NCI-H1092 (cell line): ENCODE results near the gene TOR1B.
A peak's percentile ranks its signal among the peaks of the same experiment; 100 is the strongest.

Source experiments
- DNase-seq: peaks from one replicate; lab custom pipeline; 2025; lab: John Stamatoyannopoulos, UW

Gene TOR1B

DNA sequence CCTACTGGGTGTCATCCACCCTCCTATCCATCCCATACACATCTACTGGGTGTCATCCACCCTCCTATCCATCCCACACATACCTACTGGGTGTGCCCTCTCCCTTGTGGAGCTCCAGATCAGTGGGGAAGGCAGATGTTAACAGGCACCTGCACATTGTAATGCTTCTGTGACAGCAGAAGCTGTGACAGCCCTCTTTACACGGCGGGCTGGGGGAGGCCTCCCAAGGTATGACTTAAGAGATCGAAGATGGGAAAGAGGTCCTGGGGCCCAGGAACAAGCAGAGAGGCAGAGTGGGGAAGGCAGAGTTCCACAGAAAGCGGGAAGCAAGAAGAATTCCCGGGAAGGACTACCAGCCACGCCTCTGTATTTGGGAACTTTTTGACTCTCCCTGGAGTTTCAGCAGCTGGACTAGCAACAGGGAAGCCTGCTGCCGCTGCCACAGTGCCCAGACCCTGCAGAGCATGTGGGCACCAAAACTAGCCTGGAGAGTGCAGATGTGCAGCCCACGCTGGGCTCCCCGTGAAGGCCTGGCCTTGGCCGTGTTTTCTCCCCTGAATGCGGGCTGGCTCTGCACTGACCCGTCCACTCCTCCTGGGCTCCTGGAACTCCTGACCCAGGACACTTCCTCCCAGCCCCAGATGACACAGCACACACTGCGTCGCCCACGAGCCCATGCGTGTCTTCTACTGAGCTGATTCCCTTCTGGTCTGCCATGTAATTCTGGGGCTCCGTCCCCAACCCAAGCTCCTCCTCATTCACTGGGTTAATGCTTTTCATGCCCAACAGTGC lies 11.6 kb downstream of the TOR1B start:
- DNase-seq = no peak

DNA sequence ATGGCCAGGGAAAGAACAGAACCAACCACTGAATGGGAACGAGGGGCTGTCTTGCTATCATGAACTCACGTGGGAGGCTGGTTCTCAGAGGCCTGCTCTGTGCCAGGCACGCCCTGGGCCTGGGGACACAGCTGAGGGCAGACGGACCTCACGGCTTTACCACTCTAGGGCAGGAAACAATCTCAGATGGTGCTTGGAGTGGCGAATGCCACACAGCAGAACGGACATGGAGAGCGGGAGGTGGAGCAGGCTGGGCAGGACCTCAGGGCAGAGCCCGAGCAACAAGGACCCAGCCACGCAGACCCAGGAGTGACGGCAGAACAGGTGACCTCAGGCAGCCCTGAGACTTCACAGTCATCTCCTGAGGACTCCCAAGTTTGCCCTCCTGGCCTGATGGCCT lies 12.3 kb downstream of the TOR1B start:
- no peak for DNase-seq

DNA sequence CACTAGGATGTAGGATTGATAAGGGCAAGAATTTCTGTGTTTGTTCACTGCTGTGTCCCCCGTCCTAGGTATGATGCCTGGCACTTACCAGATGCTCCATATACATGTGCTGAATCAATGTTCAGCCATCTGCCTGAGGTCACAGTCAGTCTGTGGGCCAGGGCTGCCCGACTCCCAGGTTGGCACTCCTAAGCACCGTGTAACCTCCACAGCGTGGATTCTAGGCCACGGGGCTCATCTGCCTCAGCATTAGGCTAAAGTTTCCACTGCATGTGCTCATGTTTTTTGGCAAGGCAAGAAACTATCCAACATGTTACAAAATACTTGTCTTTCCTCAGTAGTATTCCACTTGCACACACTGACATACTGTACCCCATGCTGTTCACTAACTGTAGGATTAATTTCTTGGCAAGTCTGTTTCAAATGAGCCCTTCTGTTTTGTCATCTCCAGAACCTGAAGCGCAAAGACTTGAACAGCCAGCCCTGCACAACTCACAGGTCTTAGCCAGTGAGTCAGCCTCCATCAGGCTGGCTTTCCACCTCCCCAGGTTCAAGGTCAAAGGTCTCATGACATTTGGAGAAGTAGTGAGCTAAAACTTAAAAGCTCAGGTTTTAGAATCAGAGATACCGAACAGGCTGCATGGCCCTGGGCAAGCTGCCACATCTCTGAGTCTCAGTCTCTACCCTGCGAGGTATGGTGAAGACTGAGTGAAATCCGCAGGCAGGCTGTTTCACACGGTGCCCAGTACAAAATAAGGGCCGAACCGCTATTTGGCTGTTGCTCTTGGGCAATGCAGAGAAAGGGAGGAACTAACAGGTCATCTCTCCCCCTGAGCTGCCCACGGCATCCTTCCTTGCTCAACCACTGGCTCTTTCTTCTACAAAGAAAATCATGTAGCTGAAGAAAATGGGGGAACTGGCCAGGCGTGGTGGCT lies 13.8 kb downstream of the TOR1B start:
- no peak for DNase-seq

DNA sequence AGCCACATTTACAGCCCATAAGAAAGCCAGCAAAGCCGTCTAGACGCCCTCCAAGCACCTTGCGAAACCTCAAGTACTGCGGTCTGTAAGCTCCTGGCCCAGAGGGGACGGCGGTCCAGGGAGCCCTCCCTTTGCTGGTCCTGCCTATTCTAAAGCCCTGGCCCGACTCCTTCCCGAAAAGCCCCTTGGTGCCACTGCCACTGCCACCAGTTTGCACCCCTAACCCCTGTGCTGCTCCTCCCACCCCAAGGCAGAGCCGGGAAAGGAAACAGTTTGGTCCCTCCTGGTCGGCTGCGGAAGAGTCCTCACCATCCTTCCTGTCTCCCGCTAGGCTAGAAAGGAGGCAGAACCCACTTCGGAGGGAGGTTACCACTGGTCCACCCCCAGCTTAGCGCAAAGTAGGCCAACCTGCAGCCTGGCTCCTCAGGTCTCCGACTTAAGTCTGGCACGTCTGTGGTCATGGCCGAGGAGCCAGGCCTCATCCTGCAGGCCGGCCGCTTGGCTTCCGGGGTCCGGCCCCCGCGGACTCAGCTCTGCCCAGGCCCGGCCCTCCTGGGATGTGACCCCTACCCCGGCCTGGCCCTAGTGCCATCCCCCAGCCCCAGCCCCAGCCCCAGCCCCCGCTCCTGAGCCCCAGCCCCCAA lies 20.0 kb downstream of the TOR1B start:
- no peak for DNase-seq

DNA sequence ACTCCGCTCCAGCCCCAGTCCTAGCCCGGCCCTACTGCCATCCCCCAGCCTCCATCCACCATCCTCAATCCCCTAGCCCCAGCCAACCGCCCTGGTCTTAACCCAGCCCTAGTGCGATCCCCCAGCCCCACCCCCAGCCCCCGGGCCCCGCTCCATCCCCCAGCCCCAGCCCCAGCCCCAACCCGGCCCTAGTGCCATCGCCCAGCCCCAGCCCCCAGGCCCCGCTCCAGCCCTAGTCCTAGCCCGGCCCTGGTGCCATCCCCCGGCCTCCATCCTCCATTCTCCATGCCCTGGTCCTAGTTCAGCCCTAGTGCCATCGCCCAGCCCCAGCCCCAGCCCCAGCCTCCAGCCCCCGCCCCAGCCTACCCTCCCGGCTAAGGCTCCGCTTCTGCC lies 20.6 kb downstream of the TOR1B start:
- DNase-seq = no peak

DNA sequence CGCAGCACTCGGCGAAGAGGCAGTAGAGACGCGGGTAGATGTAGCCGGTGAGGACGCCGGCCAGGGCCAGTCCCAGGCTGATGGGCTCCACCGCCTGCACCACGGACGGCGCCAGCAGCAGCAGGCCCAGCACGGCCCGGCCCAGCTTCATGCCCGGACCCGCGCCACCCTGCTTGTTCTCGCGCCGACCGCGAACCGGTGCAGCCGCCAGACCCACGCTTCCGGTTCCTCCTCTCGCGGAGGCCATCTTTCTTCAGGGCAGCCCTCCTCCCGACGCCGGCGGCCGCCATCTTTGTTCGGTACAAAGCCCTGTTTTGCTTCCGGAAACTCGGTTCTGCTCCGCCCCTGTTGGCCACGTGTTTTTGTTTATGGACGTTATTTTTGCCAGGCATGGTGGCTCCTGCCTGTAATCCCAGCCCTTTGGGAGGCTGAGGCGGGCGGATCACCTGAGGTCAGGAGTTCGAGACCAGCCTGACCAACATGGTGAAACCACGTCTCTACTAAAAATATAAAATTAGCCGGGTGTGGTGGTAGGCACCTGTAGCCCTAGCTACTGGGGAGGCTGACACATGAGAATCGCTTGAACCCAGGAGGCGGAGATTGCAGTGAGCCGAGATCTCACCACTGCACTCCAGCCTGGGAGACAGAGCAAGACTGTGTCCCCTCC lies 21.1 kb downstream of the TOR1B start, which contains the start of gene TOR1A:
Gene TOR1A (minus strand): TSS at position 202 of the 667 bp plus-strand sequence. CDS start 51 bp downstream, at position 151.
- DNase-seq = peak; percentile 90

DNA sequence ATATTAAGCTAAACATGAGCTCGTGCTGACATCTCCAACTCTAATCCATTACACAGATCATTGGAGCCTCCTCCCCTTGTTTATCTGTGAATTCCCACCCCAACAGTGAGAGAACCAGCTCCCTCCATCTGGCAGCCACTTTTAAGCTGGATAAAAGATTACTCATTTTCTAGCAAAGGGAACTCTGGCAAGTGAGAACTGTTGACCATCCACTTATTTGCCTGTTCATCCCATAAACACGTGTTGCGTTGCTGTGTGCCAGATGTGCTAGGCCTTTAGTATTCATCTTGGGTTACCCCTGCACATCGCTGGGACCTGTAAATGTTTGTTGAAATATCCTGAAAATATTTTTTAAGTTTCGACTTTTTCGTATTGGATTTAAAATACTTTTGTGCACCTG lies 23.4 kb downstream of the TOR1B start:
- DNase-seq = no peak

DNA sequence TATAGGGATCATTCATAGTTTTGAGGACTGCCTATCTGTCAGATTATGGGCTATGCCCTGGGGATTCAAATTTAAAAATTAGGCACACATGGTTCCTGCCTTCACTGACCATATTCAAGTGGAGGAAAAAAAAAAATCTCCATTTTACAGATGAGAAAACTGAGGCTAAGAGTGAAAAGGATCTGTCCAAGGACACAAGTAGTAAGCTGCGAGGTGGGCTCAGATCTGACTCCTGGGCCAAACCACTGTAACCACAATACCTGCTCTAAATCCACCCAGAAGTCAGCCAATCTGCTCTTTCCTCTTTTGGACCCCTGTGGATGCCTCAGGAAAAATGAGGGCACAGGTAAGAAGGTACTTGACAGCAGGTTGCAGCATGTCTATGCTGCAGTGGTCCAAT lies 23.8 kb downstream of the TOR1B start:
- DNase-seq = no peak

DNA sequence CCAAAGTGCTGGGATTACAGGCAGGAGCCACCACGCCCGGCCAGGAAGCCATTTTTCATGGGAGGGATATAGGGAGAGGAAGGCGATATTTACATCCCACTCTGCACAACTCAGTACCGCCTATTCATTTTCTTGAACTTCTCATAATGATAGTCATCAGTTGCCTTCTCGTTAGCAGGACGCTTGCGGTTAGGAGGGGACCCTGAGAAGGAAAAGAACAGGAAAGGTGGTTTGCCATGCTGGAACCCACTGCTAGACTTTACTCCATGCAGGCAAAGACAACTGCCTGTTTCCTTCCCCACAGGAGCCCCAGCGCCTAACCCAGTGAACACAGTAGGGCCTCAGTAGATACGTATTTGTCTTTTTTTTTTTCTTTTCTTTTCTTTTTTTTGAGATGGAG lies 25.1 kb downstream of the TOR1B start:
- no peak for DNase-seq

DNA sequence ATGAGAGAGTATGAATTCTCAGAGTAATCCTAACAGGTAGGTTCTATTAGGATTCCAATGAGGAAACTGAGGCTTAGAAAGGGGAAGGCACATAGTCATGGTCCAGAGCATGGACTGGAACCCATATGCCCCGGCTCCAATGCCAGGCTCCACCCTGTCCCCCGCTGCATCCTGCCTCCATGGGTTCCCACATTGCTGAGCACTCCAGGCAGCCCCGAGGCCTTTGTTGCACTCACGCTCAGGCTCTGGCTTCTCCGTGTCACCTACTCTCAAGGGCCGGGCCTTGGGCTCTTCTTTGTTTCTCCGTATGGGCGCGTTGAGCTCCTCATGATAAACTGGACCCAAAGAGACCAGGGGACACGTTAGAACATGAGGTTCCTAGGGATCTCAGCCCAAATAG lies 26.0 kb downstream of the TOR1B start:
- DNase-seq = no peak

DNA sequence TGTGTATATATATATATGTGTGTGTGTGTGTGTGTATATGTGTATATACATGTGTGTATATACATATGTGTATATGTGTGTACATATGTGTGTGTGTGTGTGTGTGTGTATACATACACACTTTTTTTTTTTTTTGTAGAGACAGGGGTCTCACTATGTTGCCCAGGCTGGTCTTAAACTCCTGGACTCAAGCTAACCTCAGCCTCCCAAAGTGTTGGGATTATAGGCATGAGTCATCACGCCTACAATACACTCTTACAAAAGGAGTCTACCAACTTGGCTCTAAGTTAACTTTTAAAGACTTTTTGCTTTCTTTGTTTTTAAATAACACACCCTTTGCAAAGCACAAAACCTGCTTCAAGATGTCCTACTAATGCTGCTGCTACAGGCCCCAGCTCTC lies 30.0 kb downstream of the TOR1B start:
- no peak for DNase-seq

DNA sequence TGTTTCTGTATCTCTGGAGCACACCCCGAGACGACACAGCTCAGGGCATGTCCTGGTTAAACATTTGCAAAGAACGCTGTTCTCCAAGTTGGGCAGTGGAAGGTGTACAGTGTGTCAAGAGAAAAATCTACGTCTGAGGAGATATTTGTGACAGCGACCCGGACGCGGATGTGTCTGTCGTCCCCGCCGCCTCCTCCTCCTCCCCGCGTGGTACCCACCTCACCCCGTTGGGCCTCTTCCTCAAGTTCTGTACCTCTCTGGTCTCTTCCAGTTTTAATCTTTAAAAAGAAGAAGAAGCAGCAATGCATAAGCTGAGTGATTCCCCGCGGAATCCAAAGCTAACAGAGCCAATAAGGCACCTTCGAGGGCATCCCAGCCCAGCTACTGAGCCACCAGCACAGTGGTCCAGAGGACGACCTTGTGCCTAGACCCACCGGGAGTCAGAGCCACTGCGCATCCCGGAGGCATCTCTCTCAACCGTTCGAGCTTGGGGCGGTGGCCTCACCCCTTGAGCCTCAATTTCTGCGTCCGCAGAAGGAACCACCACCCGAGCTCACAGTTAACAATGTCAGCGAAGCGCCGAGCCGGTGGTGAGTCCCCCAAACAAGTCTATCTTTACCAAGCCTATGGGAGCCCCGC lies 31.6 kb downstream of the TOR1B start:
- no peak for DNase-seq

DNA sequence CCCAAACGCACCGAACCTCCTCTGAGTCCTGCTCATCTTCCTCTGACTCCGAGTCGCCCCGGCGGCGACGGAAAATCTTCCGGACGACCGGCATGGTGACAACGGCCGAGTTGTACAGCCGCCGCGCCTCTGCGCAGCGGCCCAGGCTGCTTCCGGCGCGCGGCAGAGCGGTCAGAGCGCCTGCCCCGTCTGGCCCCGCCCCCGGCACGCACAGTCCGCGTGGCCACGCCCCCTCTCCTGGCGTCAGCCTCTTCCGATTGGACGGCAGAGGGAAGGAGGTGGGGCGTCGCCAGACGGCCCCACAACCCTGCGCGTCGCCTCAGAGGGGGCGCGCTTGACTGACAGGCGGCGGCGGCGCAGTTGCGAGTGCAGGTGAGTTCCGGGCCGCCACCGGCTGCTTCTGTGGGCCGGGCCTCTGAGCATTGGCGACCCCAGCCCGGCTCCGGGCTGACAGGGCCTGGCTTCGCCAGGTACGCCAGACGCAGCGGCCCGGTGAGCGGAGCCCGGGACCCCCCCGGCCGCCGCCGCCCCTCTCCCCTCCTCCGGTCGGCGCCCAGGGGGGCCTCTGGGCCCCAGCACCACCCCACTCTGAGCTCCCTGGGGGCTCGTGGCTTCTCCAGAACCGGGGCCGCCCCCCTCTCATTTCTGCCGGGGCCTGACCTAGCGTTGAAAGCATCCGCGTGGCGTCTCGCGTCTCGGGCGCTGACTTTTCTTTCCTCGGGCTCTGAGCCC lies 32.3 kb downstream of the TOR1B start, which contains the start of the genes C9orf78 and USP20:
Gene C9orf78 (minus strand): TSS at position 148 of the 732 bp plus-strand sequence. CDS start 54 bp downstream, at position 94.
Gene USP20 (plus strand): TSS at position 331 of the 732 bp plus-strand sequence. CDS start 17,098 bp downstream, outside the sequence.
- DNase-seq = peak; percentile 97

DNA sequence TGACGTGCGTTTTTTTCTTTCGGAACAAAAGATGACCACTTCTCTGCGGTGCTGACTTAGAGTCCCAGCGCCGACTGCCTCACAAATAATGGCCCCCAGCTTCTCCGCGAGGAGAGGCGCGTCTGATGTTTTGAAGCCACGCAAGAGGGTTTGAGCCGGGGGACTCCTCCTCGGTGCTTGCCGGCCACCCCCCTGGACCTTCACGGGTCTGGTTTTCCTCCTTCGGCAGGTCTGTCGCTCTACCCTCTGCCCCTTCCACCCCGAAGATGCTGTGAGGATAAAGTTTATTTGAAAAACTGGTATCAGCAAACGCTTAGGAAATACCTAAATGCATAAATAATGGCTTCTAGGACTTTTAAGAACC lies 32.9 kb downstream of the TOR1B start:
- no peak for DNase-seq

DNA sequence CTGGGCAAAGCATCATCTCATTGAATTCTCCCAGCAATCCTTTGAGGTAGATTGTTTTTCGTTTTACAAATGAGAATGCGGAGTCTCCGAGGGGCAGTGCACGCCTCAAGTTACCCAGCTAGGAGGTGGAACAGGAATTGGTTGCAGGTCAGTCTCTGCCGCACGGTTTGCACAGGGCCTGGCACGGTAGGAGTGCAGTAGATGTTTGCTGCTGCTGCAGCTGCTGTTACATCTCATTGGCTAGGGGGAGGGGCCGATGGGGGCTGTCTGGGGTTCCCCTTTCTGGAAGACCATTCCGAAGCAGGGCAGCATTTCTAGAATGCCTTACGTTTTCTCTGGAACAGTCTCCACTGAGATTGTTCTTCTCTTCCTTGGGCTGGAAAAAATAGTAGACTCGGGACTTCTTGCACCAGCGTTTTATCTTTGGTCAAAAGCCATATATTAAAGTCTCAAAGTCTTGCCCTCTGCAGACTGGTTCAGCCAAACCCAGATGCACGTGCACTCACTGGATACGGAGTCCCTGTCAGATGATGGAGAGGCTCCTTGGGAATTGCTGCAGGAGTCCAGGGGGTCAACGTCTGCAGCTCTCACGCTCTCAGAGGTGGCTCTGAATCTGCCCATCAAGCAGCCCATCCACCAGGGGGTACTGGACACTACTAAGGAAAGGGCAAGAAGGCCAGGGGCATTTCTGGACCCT lies 33.5 kb downstream of the TOR1B start:
- no peak for DNase-seq

DNA sequence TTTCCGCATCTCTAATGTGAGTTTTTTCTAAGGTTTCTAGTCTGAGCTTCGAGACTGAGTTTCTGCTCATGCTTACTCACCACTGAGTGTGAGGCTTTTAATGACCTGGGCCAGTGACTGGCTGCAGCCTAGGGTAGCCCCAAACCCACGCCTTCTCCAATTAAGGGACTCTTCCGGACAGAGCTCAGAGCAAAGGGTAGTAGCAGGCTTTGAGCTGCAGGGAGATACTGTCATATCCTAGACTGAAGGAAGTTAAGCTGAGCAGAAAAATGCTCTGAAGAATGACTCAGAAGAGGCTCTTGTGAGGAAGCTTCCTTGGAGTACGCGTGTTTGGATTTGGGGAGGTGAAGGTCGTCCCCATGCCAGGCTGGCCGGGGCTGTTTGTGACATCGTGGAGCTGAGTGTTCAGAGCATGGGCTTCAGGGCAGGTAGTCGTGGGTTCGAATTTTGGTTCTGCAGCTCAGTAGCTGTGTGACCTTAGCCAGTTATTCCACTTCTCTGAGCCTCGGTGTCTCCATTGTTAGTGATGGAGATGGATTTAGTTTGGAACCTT lies 35.8 kb downstream of the TOR1B start:
- no peak for DNase-seq

DNA sequence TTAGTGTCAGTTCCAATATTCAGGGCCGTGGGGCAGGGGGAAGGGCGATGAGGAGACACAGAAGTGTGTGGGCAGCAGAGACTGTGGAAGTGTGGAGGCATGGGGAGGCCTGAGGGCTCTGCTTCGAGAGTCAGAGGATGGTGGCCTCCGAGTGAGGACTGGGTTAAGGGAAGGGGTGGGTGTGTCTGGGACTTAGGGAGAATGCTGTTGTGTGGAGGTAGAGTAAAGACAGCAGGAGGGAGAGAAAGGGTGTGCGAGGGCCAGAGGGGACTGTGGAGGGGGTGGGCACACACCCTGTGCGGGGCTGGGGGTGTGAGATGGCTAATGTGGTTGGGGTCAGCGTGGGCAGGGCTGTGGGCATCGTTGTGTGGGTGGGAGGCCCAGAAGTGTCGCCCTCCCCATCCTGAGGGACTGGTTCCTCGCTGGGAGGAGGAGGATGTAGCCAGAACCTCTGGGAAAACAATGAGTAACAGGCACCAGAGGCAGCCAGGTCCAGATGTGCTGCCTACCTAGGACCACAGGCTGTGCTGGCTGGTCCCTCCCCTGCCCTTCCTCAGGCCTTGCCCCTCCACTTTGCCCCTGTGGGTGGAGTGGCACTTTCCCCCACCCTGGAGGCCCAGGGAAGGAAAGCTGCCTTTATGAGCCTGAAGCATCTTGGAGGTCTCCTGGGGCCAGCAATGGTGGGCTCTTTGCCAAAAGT lies 36.5 kb downstream of the TOR1B start:
- DNase-seq = no peak

DNA sequence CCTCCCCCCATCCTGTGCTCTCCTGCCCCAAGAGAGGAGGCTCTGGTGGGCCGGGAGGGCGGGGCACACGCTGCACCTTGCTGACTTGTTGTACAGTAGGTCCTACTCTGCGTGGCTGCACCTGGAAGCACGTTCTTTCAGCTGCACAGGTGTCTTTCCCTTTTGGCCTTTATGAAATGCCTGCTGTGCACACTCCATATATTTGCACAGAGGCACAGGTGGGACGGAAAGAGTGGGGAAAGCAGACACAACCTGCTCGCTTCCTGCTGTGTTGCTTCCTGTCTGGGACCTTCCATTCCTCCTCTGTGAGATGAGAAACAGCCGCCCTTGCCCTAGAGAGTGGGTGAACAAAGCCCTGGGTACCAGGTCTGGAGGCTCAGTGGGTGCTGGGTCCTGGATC lies 37.0 kb downstream of the TOR1B start:
- peak; percentile 44 for DNase-seq

DNA sequence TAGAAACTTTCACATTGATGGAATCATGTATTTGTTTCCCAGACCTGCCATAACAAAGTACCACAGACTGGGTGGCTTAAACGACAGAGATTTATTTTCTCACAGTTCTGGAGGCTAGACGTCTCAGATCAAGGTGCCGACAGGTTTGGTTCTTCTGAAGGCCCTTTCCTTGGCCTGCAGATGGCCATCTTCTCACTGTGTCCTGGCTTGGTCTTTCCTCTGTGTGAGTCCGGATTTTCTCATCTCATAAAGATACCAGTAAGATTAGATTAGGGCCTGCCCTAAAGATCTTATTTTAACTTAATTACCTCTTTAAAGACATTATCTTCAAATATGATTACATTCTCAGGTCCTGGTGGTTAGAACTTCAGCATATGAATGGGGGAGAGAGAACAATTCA lies 38.1 kb downstream of the TOR1B start:
- DNase-seq = no peak
